Neural cell (in vitro differentiated cells): ENCODE data around the gene MOGAT2. TPM values are rescaled to one million over a fixed set of nuclear protein-coding genes. Genes with fewer than 3 reads are reported as not detected.

Source experiments
- H2AFZ ChIP-seq: fragments of 200-600, 300-800 bp; sonication (generic), shearing (Covaris generic); 2 replicates; pipeline ENCODE4 v1.6.0; 2014; ENCODE audit warnings: low read depth, mild to moderate bottlenecking, antibody characterized with exemption, low read length, moderate library complexity
- H3F3A ChIP-seq: fragments of 200-600 bp; shearing (Covaris generic); 2 replicates; pipeline ENCODE4 v1.6.1; 2016; ENCODE audit warnings: mild to moderate bottlenecking, moderate library complexity, mixed read lengths, antibody characterized with exemption, low read length; ENCODE audit not compliant: insufficient read depth, poor library complexity, severe bottlenecking
- H3K27ac ChIP-seq: fragments of 200-600, 300-800 bp; sonication (generic), shearing (Covaris generic); 2 replicates; pipeline ENCODE4 v1.5.1; 2014; ENCODE audit warnings: mild to moderate bottlenecking, low read length, moderate library complexity
- H3K27me3 ChIP-seq: fragments of 300-800, 200-600 bp; sonication (generic), shearing (Covaris generic); 2 replicates; pipeline ENCODE4 v1.6.0; 2014; ENCODE audit warnings: mild to moderate bottlenecking, low read depth, low read length, moderate library complexity; ENCODE audit not compliant: insufficient read depth
- H3K36me3 ChIP-seq: fragments of 300-800, 200-600 bp; sonication (generic), shearing (Covaris generic); 2 replicates; pipeline ENCODE4 v1.5.1; 2014; ENCODE audit warnings: mild to moderate bottlenecking, antibody characterized with exemption, low read length, moderate library complexity; ENCODE audit not compliant: insufficient read depth
- H3K4me2 ChIP-seq: fragments of 300-800, 200-600 bp; sonication (generic), shearing (Covaris generic); 2 replicates; pipeline ENCODE4 v1.6.0; 2014; ENCODE audit warnings: mild to moderate bottlenecking, low read length
- H3K4me3 ChIP-seq: fragments of 300-800, 200-600 bp; sonication (generic), shearing (Covaris generic); 2 replicates; pipeline ENCODE4 v1.5.1; 2014; ENCODE audit warnings: mild to moderate bottlenecking, low read length, moderate library complexity
- H3K79me2 ChIP-seq: fragments of 200-600 bp; shearing (Covaris generic); replicated peaks from 2 replicates; pipeline ENCODE4 v1.6.0; 2014; ENCODE audit warnings: mild to moderate bottlenecking, low read length, moderate library complexity; ENCODE audit not compliant: insufficient read depth
- H3K9ac ChIP-seq: fragments of 300-800, 200-600 bp; sonication (generic), shearing (Covaris generic); 2 replicates; pipeline ENCODE4 v1.6.1; 2016; ENCODE audit warnings: mild to moderate bottlenecking, low read length, mixed read lengths
- H3K9me2 ChIP-seq: fragments of 200-600 bp; shearing (Covaris generic); 2 replicates; pipeline ENCODE4 v1.6.1; 2016; ENCODE audit warnings: mild to moderate bottlenecking, low read length, mixed read lengths; ENCODE audit not compliant: insufficient read depth
- H3K9me3 ChIP-seq: fragments of 200-600, 300-800 bp; sonication (generic), shearing (Covaris generic); 2 replicates; pipeline ENCODE4 v1.6.1; 2016; ENCODE audit warnings: mild to moderate bottlenecking, mixed run types, low read length, moderate library complexity, mixed read lengths
- H4K20me1 ChIP-seq: fragments of 200-600 bp; shearing (Covaris generic); 2 replicates; pipeline ENCODE4 v1.6.1; 2016; ENCODE audit warnings: mild to moderate bottlenecking, mixed run types; ENCODE audit not compliant: insufficient read depth
- CTCF ChIP-seq: fragments of 450-650 bp; IDR thresholded peaks from 2 replicates; pipeline ENCODE4 v1.5.1; 2014; ENCODE audit warnings: antibody characterized with exemption, mild to moderate bottlenecking, moderate library complexity; ENCODE audit not compliant: poor library complexity, severe bottlenecking
- EP300 ChIP-seq: fragments of 450-650 bp; conservative IDR thresholded peaks from 2 replicates; pipeline ENCODE4 v1.6.1; 2014; ENCODE audit warnings: antibody characterized with exemption, mild to moderate bottlenecking, moderate library complexity; ENCODE audit not compliant: poor library complexity, severe bottlenecking
- EZH2 ChIP-seq: fragments of 200-600, 300-800 bp; shearing (Covaris generic), sonication (generic); IDR thresholded peaks from 2 replicates; pipeline ENCODE4 v1.6.1; 2014; ENCODE audit warnings: antibody characterized with exemption, low read length, borderline replicate concordance, mild to moderate bottlenecking; ENCODE audit not compliant: insufficient read depth, poor library complexity, severe bottlenecking
- MXI1 ChIP-seq: fragments of 450-650 bp; conservative IDR thresholded peaks from 2 replicates; pipeline ENCODE4 v1.6.1; 2014; ENCODE audit warnings: antibody characterized with exemption, mild to moderate bottlenecking; ENCODE audit not compliant: poor library complexity, severe bottlenecking
- POLR2AphosphoS5 ChIP-seq: IDR thresholded peaks from 2 replicates; pipeline ENCODE4 v1.6.1; 2012
- RAD21 ChIP-seq: fragments of 450-650 bp; conservative IDR thresholded peaks from 2 replicates; pipeline ENCODE4 v1.6.1; 2014; ENCODE audit warnings: antibody characterized with exemption, mild to moderate bottlenecking, moderate library complexity
- REST ChIP-seq: IDR thresholded peaks from 2 replicates; pipeline ENCODE4 v1.6.1; 2012; ENCODE audit warnings: borderline replicate concordance
- SMC3 ChIP-seq: fragments of 450-650 bp; conservative IDR thresholded peaks from 2 replicates; pipeline ENCODE4 v1.6.1; 2014; ENCODE audit warnings: antibody characterized with exemption, mild to moderate bottlenecking, moderate library complexity; ENCODE audit not compliant: poor library complexity
- TAF1 ChIP-seq: IDR thresholded peaks from 2 replicates; pipeline ENCODE4 v1.6.1; 2012; ENCODE audit warnings: low read depth
- polyA plus RNA-seq: library from polyadenylated mRNA; depleted of rRNA; stranded (reverse); fragments of >200 nt; gene quantifications from 2 replicates; pipeline ENCODE4 v1.2.3, GENCODE V29; 2014

The MOGAT2 gene
- polyA plus RNA-seq, 1 donor from 2014 or later = not detected

DNA sequence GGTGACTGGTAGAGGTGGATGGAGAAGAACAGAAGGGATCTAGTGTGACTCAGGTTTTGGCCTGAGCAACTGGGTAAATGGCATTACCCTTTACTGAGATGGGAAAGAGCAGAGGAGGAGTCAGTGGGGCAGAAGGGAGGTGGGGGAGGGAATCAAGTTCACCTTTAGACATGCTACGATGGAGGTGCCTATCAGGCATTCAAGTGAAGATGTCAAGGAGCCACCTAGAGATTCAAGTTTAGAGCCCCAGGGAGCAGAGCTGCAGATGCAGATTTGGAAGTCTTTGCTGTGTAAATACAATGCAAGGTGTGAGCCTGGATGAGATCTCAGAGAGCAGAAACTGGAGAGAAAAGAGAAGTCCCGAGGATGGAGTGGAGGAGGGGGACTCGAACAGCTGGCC, 979 bp upstream of the MOGAT2 start:
- no peak overlapping the region for H3K27ac ChIP-seq
- H4K20me1 ChIP-seq = no peaks in the 10 kb centered on the region
- no peak overlapping the region for H3K4me2 ChIP-seq
- no peaks in the 10 kb centered on the region for H3K79me2 ChIP-seq
- no peaks in the 10 kb centered on the region for H3K9me3 ChIP-seq
- no peak overlapping the region for H3K9ac ChIP-seq
- H3K4me3 ChIP-seq = no peak overlapping the region
- TF ChIP-seq REST = no peak
- no peak for TF ChIP-seq SMC3
- TF ChIP-seq EP300 = no peak
- no peak for TF ChIP-seq POLR2AphosphoS5
- TF ChIP-seq MXI1 = no peak
- TF ChIP-seq TAF1 = no peak
- no peaks in the 10 kb centered on the region for H3K9me2 ChIP-seq
- H3K36me3 ChIP-seq = no peaks in the 10 kb centered on the region
- no peaks in the 10 kb centered on the region for H3F3A ChIP-seq
- H3K27me3 ChIP-seq = no peaks in the 10 kb centered on the region
- no peak overlapping the region for H2AFZ ChIP-seq

DNA sequence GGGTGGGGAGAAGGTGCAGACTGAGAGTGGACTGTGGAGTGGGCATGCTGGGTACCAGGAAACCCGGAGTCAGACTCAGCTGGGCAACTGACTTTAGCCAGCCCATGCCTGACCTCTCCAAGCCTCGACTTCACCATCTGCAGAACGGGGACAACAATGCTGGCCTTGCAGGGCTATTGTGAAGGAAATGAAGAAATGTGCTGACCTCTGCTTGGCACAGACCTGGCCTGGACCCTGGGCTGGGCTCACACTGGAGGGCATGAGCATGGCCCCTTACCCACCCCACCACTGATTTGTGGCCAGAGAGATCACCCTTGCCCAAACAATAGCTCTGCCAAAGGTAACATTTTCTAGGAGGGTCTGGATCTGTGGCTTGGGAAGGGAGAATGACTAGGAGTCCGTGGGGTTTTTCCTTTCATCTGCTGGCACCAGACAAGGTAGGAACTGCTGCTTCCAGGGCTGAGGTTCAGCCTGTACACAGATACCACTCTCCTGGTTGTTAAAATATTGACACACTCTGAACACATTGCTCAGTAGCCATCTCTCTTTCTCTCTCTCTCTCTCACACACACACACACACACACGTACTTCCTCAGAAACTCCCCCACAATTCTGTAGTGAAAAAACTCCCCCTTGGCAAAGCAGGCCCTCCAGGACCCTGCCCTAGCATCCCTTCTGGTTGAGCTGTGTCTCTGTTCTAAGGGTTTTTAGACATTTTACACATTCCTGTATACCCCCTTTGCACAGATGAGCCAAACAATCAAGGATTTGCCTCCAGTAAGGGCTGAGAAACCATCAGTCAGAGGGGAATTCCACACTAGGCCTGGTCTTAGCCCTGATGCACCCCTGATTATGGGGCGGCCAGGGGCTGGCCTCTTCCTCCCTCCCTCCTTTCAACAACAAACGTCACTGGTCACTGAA, 1.0 kb downstream of the MOGAT2 start:
- Histone ChIP-seq H3K36me3 (no peaks in the 10 kb centered on the region), H3F3A (no peaks in the 10 kb centered on the region), H3K9me3 (no peaks in the 10 kb centered on the region), H4K20me1 (no peaks in the 10 kb centered on the region), H3K9me2 (no peaks in the 10 kb centered on the region), H3K79me2 (no peaks in the 10 kb centered on the region), H3K9ac (no peak overlapping the region), H3K4me3 (no peak overlapping the region), H3K27ac (no peak overlapping the region), H3K4me2 (no peak overlapping the region), H2AFZ (no peak overlapping the region), H3K27me3 (no peaks in the 10 kb centered on the region)
- TF ChIP-seq POLR2AphosphoS5 (no peak), CTCF (no peak), EZH2 (no peak), TAF1 (no peak), MXI1 (no peak), RAD21 (no peak), EP300 (no peak), REST (no peak)
